T-helper 17 cell (primary cell): ENCODE measurements around the gene GPR17. TPM values are rescaled to one million over a fixed set of nuclear protein-coding genes. Genes with fewer than 3 reads are reported as not detected.

Experiments
- total RNA-seq, 4 donors: library from RNA in 2 of 4; stranded (reverse) in 2 of 4; gene quantifications; one replicate each; pipeline ENCODE4 v1.2.3 and lab custom pipeline; 2022 to 2026

GPR17 gene
- total RNA-seq, 2 donors from 2014 or later = not detected

Other genes with a start within 250 kb of the GPR17 start
- gene PROC, start 227.7 kb upstream of the GPR17 start, total RNA-seq = not detected
- gene IWS1, start 119.7 kb upstream of the GPR17 start, total RNA-seq = 10 to 100 TPM; 26.4 TPM
- under 1 TPM; 0.23 to 0.75 TPM for gene MYO7B, start 110.5 kb upstream of the GPR17 start, total RNA-seq
- gene LIMS2, start 29.4 kb downstream of the GPR17 start, total RNA-seq = 1 to 10 TPM; 2.9 to 7.7 TPM
- gene SFT2D3, start 55.3 kb downstream of the GPR17 start, total RNA-seq = 1 to 10 TPM; 5.9 to 6.0 TPM
- gene WDR33, start 165.0 kb downstream of the GPR17 start, total RNA-seq = 10 to 100 TPM; 55.2 to 61.8 TPM
- gene POLR2D, start 212.0 kb downstream of the GPR17 start, total RNA-seq = 10 to 100 TPM; 19.6 to 29.7 TPM
- gene AMMECR1L, start 239.8 kb downstream of the GPR17 start, total RNA-seq = 10 to 100 TPM; 15.6 to 17.0 TPM